Medulla oblongata (tissue), 1 donor: ENCODE measurements around the gene AGAP3.
"Not testable (repeated sequence)": the region's sequence is repeated elsewhere in the genome, so short reads cannot be mapped to it uniquely, and the experiment has no call there.

Experiments used
- DNase-seq: peaks from one replicate; pipeline ENCODE4 v3.0.0-alpha.2; 2015; ENCODE audit errors: extremely low spot score

Gene AGAP3

GRCh38 chr7:151085691-151086620 is at the start of gene AGAP3:
TSS of gene AGAP3 (plus strand) at chr7:151086475. CDS start at chr7:151086742, 267 bp downstream.
- peak; percentile 91 for DNase-seq

GRCh38 chr7:151038951-151039849 is 47.1 kb upstream of the AGAP3 start:
- DNase-seq = no peak

GRCh38 chr7:151039850-151040548 is 46.3 kb upstream of the AGAP3 start:
- no peak for DNase-seq

GRCh38 chr7:151040616-151041375 is 45.5 kb upstream of the AGAP3 start:
- DNase-seq = no peak

GRCh38 chr7:151043449-151043848 is 42.8 kb upstream of the AGAP3 start:
- DNase-seq = not testable (repeated sequence)

- no peak for DNase-seq
These were observed 42.3 kb upstream of the AGAP3 start for GRCh38 chr7:151043959-151044358.

- no peak for DNase-seq
These were observed 41.0 kb upstream of the AGAP3 start for GRCh38 chr7:151045262-151045661.

GRCh38 chr7:151045967-151046366 is 40.3 kb upstream of the AGAP3 start:
- DNase-seq = no peak

- no peak for DNase-seq
These were observed 39.4 kb upstream of the AGAP3 start for GRCh38 chr7:151046603-151047573.

- no peak for DNase-seq
These were observed 38.1 kb upstream of the AGAP3 start, which contains the start of gene ASIC3 for GRCh38 chr7:151047976-151048815. TSS of gene ASIC3 (plus strand) at chr7:151048531. CDS start at chr7:151048886, 355 bp downstream.

- DNase-seq = no peak
These were observed 37.3 kb upstream of the AGAP3 start for GRCh38 chr7:151048911-151049463.

- no peak for DNase-seq
These were observed 35.2 kb upstream of the AGAP3 start for GRCh38 chr7:151051108-151051507.

- no peak for DNase-seq
These were observed 33.2 kb upstream of the AGAP3 start for GRCh38 chr7:151053096-151053495.

- DNase-seq = no peak
These were observed 32.5 kb upstream of the AGAP3 start for GRCh38 chr7:151053751-151054150.

- DNase-seq = no peak
These were observed 30.0 kb upstream of the AGAP3 start for GRCh38 chr7:151056283-151056665.

- DNase-seq = no peak
These were observed 29.4 kb upstream of the AGAP3 start for GRCh38 chr7:151056666-151057505.

- DNase-seq = no peak
These were observed 28.7 kb upstream of the AGAP3 start, which contains the start of gene CDK5 for GRCh38 chr7:151057506-151057988. TSS of gene CDK5 (minus strand) at chr7:151057897. CDS start at chr7:151057848, 49 bp downstream.
